Endothelial cell of umbilical vein (primary cell): ENCODE measurements around the gene SYNE3. TPM values are rescaled to one million over a fixed set of nuclear protein-coding genes. Genes with fewer than 3 reads are reported as not detected.

Source experiments
- BruUV-seq: library from RNA; stranded (reverse); fragments of 400-500 nt; replicated peaks from 2 replicates; lab custom pipeline; 2021; lab: Mats Ljungman, UMichigan
- CTCF ChIA-PET: fragments of 300-600, 350-600 bp; sonication (Branson Sonifier 250); formaldehyde crosslinking; loops from one replicate; lab custom pipeline; 2021; ENCODE audit warnings: antibody characterized with exemption, inconsistent platforms; lab: Charles Lee
- POLR2A ChIA-PET: fragments of 300-600, 350-600 bp; sonication (Branson Sonifier 250); formaldehyde crosslinking; loops from one replicate; lab custom pipeline; 2021; ENCODE audit warnings: antibody characterized with exemption, inconsistent platforms; lab: Charles Lee
- DNase-seq: peaks from one replicate; pipeline ENCODE4 v3.0.0-alpha.2; 2011; ENCODE audit warnings: low read depth, low spot score
- FAIRE-seq: peaks from 2 replicates; lab custom pipeline; 2011; peaks lifted over from hg19 to GRCh38; lab: Jason Lieb, UNC
- H2AFZ ChIP-seq: 2 replicates; pipeline ENCODE4 v1.6.0; 2012; ENCODE audit warnings: low read depth, low read length, control low read depth, inconsistent platforms
- H3K27ac ChIP-seq: 2 replicates; pipeline ENCODE4 v1.5.1; 2011; ENCODE audit warnings: low read depth, mild to moderate bottlenecking, control low read depth, low read length, moderate library complexity; ENCODE audit not compliant: insufficient read depth
- H3K27me3 ChIP-seq, 2 experiments: 2 replicates each; pipeline versions ENCODE4 v1.6.0 to v1.6.1; 2011; ENCODE audit warnings: low read length in 2 of 2, mixed read lengths in 1 of 2; ENCODE audit not compliant: control insufficient read depth in 2 of 2, insufficient read depth in 2 of 2
- H3K36me3 ChIP-seq, 2 experiments: 2 replicates in 1 of 2; 3 replicates in 1 of 2; pipeline ENCODE4 v1.5.1; 2011; ENCODE audit warnings: low read length in 2 of 2, mild to moderate bottlenecking in 1 of 2, moderate library complexity in 1 of 2; ENCODE audit not compliant: control insufficient read depth in 2 of 2, insufficient read depth in 2 of 2; ENCODE audit errors: extremely low read depth in 1 of 2
- H3K4me1 ChIP-seq: 3 replicates; pipeline ENCODE4 v1.5.1; 2011; ENCODE audit warnings: mild to moderate bottlenecking, low read length; ENCODE audit not compliant: control insufficient read depth, insufficient read depth; ENCODE audit errors: extremely low read depth
- H3K4me2 ChIP-seq: 2 replicates; pipeline ENCODE4 v1.6.1; 2011; ENCODE audit warnings: low read length, control low read depth, mixed read lengths; ENCODE audit not compliant: insufficient read depth
- H3K4me3 ChIP-seq, 3 experiments: fragments of 200-600 bp in 1 of 3; sonication (generic), shearing (Covaris generic) in 1 of 3; replicated peaks in 1 of 3; 2 replicates each; pipeline ENCODE4 v1.5.1; 2011 to 2016; ENCODE audit warnings: control low read depth in 3 of 3, low read length in 3 of 3, mild to moderate bottlenecking in 2 of 3, inconsistent platforms in 1 of 3, low read depth in 1 of 3, moderate library complexity in 1 of 3; ENCODE audit not compliant: insufficient read depth in 1 of 3
- H3K79me2 ChIP-seq: 2 replicates; pipeline ENCODE4 v1.6.0; 2012; ENCODE audit warnings: low read length, inconsistent platforms; ENCODE audit not compliant: control insufficient read depth, insufficient read depth
- H3K9ac ChIP-seq: replicated peaks from 2 replicates; pipeline ENCODE3; 2011; ENCODE audit warnings: low read length, control low read depth; ENCODE audit not compliant: insufficient read depth; ENCODE audit errors: extremely low read depth
- H3K9me1 ChIP-seq: replicated peaks from 3 replicates; pipeline ENCODE4 v1.6.0; 2011; ENCODE audit warnings: mild to moderate bottlenecking, low read length; ENCODE audit not compliant: control insufficient read depth, insufficient read depth; ENCODE audit errors: extremely low read depth
- H3K9me3 ChIP-seq: replicated peaks from 2 replicates; pipeline ENCODE4 v1.5.1; 2012; ENCODE audit warnings: low read length, inconsistent platforms; ENCODE audit not compliant: control insufficient read depth, insufficient read depth
- H4K20me1 ChIP-seq: replicated peaks from 2 replicates; pipeline ENCODE3; 2011; ENCODE audit warnings: mild to moderate bottlenecking, low read length; ENCODE audit not compliant: control insufficient read depth, insufficient read depth; ENCODE audit errors: extremely low read depth
- CTCF ChIP-seq, 2 donors: IDR thresholded peaks; 1 replicate in 1 of 2; 2 replicates in 1 of 2; pipeline ENCODE4 v1.5.1; 2011; ENCODE audit warnings: low read length in 2 of 2, mild to moderate bottlenecking in 2 of 2, moderate library complexity in 2 of 2, control low read depth in 1 of 2, inconsistent platforms in 1 of 2, low read depth in 1 of 2; ENCODE audit not compliant: insufficient read depth in 1 of 2; ENCODE audit errors: extremely low read depth in 1 of 2
- EZH2 ChIP-seq: IDR thresholded peaks from 2 replicates; pipeline ENCODE4 v1.6.1; 2012; ENCODE audit warnings: borderline replicate concordance, low read depth, mild to moderate bottlenecking, moderate library complexity, low read length, inconsistent platforms; ENCODE audit not compliant: severe bottlenecking
- JUN ChIP-seq: IDR thresholded peaks from 2 replicates; pipeline ENCODE4 v1.6.1; 2011; ENCODE audit warnings: borderline replicate concordance, low read depth; ENCODE audit not compliant: insufficient read length, insufficient read depth
- MAX ChIP-seq: IDR thresholded peaks from 2 replicates; pipeline ENCODE4 v1.6.1; 2011; ENCODE audit not compliant: insufficient read depth, insufficient read length
- MYC ChIP-seq: IDR thresholded peaks from one replicate; pipeline ENCODE4 v1.6.1; 2011; ENCODE audit warnings: mild to moderate bottlenecking, low read depth, low read length
- POLR2A ChIP-seq: IDR thresholded peaks from 2 replicates; pipeline ENCODE4 v1.6.1; 2012; ENCODE audit warnings: low read depth, mild to moderate bottlenecking, control low read depth, low read length
- dilution Hi-C: fragments of 300-500 bp; cut with MboI; formaldehyde crosslinking; loops from one replicate; pipeline ENCODE4 v1.15.0; 2019; ENCODE audit warnings: low sequenced_read_pairs; ENCODE audit not compliant: extremely low pct_ligation_motif_present
- intact Hi-C: fragments of 100-400 bp; cut with micrococcal nuclease; formaldehyde crosslinking; loops from one replicate; pipeline ENCODE4 v1.10.0; 2022
- polyA plus RNA-seq, 4 experiments: library from polyadenylated mRNA; depleted of rRNA in 3 of 4; stranded (reverse) in 3 of 4; unstranded in 1 of 4; fragments of >200 nt; gene quantifications; 2 replicates each; pipeline versions ENCODE4 v1.2.1 to v1.2.3, GENCODE V29; 2011 to 2012; ENCODE audit warnings: missing spikeins in 1 of 4
- total RNA-seq: library from RNA; stranded (reverse); gene quantifications from 2 replicates; pipeline ENCODE4 v1.2.3, GENCODE V29; 2021

The SYNE3 gene
- total and polyA plus RNA-seq, 2 donors (not counting 3 experiments of a cell fraction or from before 2014, with no cell fraction given) = 3.0 to 18.8 TPM

DNA sequence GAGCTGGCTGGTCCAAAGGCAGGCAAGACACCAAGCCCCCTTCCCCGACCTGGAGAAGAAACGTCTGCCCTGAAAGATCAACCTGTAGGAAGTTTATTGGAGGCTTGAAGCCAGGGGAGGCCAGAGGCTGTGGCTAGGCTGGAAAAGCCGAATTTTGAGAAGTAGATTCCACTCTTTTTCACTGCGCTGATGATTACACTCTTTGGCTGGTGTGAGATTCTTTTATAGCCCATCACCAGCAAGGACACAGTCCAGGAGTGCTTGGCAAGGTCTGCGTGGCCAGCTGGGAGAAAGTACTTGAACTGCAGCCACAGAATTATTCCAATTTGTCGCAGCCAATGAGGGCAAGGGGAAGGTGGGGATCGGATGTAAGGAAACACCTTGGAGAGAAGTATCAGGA is 45.0 kb downstream of the SYNE3 start:
- no peak overlapping the region for H2AFZ ChIP-seq
- H3K27ac ChIP-seq = no peak overlapping the region
- POLR2A ChIA-PET = interaction anchor here (1.0 kb wide), 1 partner anchor 12 kb away, joined by 4 read pairs; no protein-coding TSS in a partner anchor
- TF ChIP-seq MAX = no peak
- TF ChIP-seq POLR2A = no peak
- no peak for TF ChIP-seq MYC
- TF ChIP-seq JUN = no peak
- TF ChIP-seq EZH2 = no peak
- no peak for TF ChIP-seq CTCF (IDR thresholded peaks at IDR 0.05; ENCODE audit: extremely low read depth in 1 of 2, insufficient read depth in 1 of 2, low read depth in 1 of 2, low read length in 2 of 2)
- H3K4me2 ChIP-seq = no peak overlapping the region
- dilution Hi-C loops = no loop called here
- no peaks in the 10 kb centered on the region for H3K9me1 ChIP-seq
- H3K4me1 ChIP-seq = no peaks in the 10 kb centered on the region
- no peaks in the 10 kb centered on the region for H3K79me2 ChIP-seq
- H3K9me3 ChIP-seq = no peaks in the 10 kb centered on the region
- no TSS peak for BruUV-seq
- DNase-seq (no peak), FAIRE-seq (no peak)
- H4K20me1 ChIP-seq = no peaks in the 10 kb centered on the region
- H3K9ac ChIP-seq = no peak overlapping the region
- no peaks in the 10 kb centered on the region for H3K27me3 ChIP-seq
- intact Hi-C loops = no loop called here
- no peak overlapping the region for H3K4me3 ChIP-seq
- CTCF ChIA-PET = interaction anchor here (1.3 to 1.7 kb wide), 3 partner anchors 19 to 56 kb away, joined by 3 to 6 read pairs (median 3); no protein-coding TSS in a partner anchor
- H3K36me3 ChIP-seq = peaks cover 5 to 8% of the 10 kb centered on the region in 2 experiments
